ENCODE measurements around the gene SPSB3.

DNA sequence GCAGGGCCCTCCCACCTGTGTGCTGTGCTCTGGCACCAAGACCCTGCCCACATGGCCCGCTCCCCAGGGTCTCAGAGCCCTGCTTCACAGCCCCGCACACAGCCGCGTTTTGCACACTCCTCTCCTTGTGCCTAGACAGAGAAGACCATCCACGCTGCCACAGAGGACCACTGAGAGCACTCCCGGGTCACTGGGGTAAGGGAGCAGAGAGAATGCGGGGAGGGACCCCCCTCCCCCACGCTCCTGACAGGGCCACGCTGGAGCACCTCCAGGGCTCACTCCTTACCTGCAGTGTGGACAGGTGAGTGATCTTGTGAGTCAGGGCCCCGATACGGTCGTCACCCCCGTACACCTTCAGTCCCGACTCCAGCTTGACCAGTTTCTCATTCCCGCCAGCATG, 37.2 kb upstream of the SPSB3 start:
- TF ChIP-seq, protein P1, sequence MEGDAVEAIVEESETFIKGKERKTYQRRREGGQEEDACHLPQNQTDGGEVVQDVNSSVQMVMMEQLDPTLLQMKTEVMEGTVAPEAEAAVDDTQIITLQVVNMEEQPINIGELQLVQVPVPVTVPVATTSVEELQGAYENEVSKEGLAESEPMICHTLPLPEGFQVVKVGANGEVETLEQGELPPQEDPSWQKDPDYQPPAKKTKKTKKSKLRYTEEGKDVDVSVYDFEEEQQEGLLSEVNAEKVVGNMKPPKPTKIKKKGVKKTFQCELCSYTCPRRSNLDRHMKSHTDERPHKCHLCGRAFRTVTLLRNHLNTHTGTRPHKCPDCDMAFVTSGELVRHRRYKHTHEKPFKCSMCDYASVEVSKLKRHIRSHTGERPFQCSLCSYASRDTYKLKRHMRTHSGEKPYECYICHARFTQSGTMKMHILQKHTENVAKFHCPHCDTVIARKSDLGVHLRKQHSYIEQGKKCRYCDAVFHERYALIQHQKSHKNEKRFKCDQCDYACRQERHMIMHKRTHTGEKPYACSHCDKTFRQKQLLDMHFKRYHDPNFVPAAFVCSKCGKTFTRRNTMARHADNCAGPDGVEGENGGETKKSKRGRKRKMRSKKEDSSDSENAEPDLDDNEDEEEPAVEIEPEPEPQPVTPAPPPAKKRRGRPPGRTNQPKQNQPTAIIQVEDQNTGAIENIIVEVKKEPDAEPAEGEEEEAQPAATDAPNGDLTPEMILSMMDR (IDR thresholded peaks at IDR 0.05), result no peak
- no peak for TF ChIP-seq POLR2A (IDR thresholded peaks at IDR 0.05)
